ENCODE measurements around the gene LY86. TPM values are rescaled to one million over a fixed set of nuclear protein-coding genes. Genes with fewer than 3 reads are reported as not detected.

LY86 gene
- total RNA-seq, 1 experiment from 2014 or later: not detected

DNA sequence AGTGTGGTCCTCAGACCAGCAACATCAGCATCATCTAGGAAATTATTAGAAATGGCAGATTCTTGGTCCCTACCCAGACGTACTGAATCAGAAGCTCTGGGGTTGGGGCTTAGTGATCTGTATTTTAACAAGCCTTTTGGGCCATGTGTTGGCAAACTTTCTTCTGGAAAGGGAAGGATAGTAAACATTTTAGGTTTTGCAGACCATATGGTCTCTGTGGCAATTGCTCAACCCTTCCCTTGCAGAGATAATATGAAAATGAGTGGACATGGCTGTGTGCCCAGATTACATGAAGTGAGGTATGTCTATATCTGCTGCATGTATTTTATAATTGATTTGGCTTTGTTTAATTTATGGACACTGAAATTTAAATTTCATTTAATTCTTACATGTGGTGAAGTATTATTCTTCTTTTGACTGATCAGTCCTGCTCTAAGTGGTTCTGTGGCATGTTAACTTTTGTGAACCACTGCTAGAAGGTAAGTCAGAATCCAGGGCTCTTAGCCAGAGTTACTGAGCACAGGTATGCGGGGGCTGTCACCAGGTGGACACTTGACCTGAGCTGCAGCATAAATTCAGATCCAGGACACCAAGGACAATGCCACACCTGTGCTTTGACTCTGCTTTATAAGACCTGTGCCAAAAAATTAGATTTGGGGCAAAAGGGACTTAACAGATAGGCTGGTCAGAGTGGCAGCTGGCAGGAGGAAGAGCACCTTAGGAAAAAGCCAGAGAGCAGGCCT, 43.2 kb downstream of the LY86 start:
- H3K4me3 Mint-ChIP-seq: no peak overlapping the region
- Histone ChIP-seq H2BK20ac (ENCODE audit: low read depth, low read length, poor library complexity, severe bottlenecking) (no peak overlapping the region), H3K23ac (ENCODE audit: insufficient read length, low read depth, low read length) (no peak overlapping the region), H3K14ac (ENCODE audit: insufficient read depth, low read length) (no peak overlapping the region), H2BK15ac (ENCODE audit: low read depth, low read length) (no peak overlapping the region), H3K27me3 (ENCODE audit: insufficient read depth, low read length) (no peaks in the 10 kb centered on the region), H3K9ac (ENCODE audit: extremely low read depth, insufficient read length, low read length) (no peak overlapping the region), H2BK12ac (ENCODE audit: insufficient read length, low read depth, low read length) (no peak overlapping the region), H4K5ac (ENCODE audit: insufficient read length, low read depth, low read length) (no peak overlapping the region), H3K27ac (ENCODE audit: insufficient read length, low read depth, low read length) (no peak overlapping the region), H2BK5ac (ENCODE audit: insufficient read length, low read length) (no peak overlapping the region), H3K79me2 (ENCODE audit: insufficient read depth, low read length) (no peaks in the 10 kb centered on the region), H3K4me2 (ENCODE audit: insufficient read depth, insufficient read length, low read length) (no peak overlapping the region), H3K79me1 (ENCODE audit: insufficient read depth, low read depth, low read length, poor library complexity, severe bottlenecking) (no peaks in the 10 kb centered on the region), H3K23me2 (ENCODE audit: insufficient read length, low read depth, low read length, poor library complexity, severe bottlenecking) (no peaks in the 10 kb centered on the region), H4K91ac (ENCODE audit: insufficient read length, low read depth, low read length) (no peak overlapping the region), H3K18ac (ENCODE audit: insufficient read length, low read depth, low read length) (no peak overlapping the region), H3T11ph (ENCODE audit: low read length) (no peak overlapping the region), H3K9me3 (ENCODE audit: control insufficient read depth, low read depth, low read length) (no peaks in the 10 kb centered on the region), H4K8ac (replicated peaks; ENCODE audit: insufficient read length, low read depth, low read length) (no peak overlapping the region), H2AK5ac (ENCODE audit: insufficient read length, low read length) (no peak overlapping the region), H4K20me1 (ENCODE audit: control insufficient read depth, insufficient read depth, insufficient read length) (no peaks in the 10 kb centered on the region), H2AFZ (ENCODE audit: low read length) (no peak overlapping the region), H3K4ac (ENCODE audit: low read depth, low read length) (no peak overlapping the region), H2BK120ac (ENCODE audit: low read depth, low read length, poor library complexity, severe bottlenecking) (no peak overlapping the region), H3K4me1 (ENCODE audit: insufficient read depth, low read length) (peaks cover 8% of the 10 kb centered on the region; the same call in 1 of the 2 replicates), H3K56ac (ENCODE audit: insufficient read length, low read depth, low read length) (no peak overlapping the region)
- TF ChIP-seq, protein P1, sequence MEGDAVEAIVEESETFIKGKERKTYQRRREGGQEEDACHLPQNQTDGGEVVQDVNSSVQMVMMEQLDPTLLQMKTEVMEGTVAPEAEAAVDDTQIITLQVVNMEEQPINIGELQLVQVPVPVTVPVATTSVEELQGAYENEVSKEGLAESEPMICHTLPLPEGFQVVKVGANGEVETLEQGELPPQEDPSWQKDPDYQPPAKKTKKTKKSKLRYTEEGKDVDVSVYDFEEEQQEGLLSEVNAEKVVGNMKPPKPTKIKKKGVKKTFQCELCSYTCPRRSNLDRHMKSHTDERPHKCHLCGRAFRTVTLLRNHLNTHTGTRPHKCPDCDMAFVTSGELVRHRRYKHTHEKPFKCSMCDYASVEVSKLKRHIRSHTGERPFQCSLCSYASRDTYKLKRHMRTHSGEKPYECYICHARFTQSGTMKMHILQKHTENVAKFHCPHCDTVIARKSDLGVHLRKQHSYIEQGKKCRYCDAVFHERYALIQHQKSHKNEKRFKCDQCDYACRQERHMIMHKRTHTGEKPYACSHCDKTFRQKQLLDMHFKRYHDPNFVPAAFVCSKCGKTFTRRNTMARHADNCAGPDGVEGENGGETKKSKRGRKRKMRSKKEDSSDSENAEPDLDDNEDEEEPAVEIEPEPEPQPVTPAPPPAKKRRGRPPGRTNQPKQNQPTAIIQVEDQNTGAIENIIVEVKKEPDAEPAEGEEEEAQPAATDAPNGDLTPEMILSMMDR (conservative IDR thresholded peaks at IDR 0.05): no peak
- H3K9me3 Mint-ChIP-seq: no peaks in the 10 kb centered on the region
- H3K27ac Mint-ChIP-seq: no peak overlapping the region
- H3K36me3 Mint-ChIP-seq (ENCODE audit: insufficient read depth in 1 of 3, low read depth in 3 of 3): no peaks in the 10 kb centered on the region
- H3K4me1 Mint-ChIP-seq: peaks cover 15 to 18% of the 10 kb centered on the region in 2 experiments
- DNase-seq: no peak
- no CpG with 5 or more reads among the region's 2 CpGs for WGBS (ENCODE audit: extremely low coverage, insufficient read length, low lambda C conversion rate)
- peaks cover 5% of the 10 kb centered on the region for H3K27me3 Mint-ChIP-seq (ENCODE audit: low read depth)

All from H9 (cell line).